ENCODE results near the gene ZAP70. TPM values are rescaled to one million over a fixed set of nuclear protein-coding genes. Genes with fewer than 3 reads are reported as not detected.

ZAP70 gene
- total and polyA plus RNA-seq, 2 of the 13 experiments (the other 11 are each of a cell fraction or from before 2014, with no cell fraction given) = 0.51 to 4.0 TPM

DNA sequence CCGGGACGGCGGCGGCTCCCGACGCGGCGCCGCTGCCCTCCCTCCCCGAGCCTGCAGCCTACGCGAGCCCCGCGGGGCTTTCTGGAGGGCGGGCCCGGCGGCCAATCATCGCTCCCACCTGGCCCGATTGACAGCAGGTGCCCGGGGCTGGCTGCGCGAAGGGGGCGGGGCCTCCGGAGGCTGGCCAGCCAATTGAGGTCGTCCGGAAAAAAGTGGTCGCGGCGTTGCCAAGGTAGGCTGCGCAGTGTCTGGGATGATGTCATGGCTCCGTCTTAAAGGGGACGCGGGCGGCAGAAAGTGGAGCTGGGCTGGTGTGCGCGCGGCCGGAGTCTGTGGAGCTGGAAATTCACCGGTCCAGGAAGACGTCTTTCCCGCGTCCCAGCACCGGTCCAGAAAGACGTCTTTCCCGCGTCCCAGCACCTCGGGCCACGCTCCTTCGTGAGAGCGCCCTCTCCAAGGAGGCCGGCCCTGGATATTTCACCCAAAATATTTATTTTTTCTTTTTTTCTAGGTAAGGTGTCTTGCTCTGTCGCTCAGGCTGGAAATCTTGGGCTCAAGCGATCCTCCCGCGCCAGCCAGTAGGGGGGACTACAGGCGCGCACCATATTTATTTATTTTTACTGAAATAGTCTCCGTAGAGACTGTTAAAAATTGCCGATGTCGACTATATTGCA lies 49.3 kb upstream of the ZAP70 start, which contains the start of gene ACTR1B (continued):
- no peak for TF ChIP-seq NFATC3 (CRISPR knock-in tag; IDR thresholded peaks at IDR 0.05)
- TF ChIP-seq ZNF776 (CRISPR knock-in tag; IDR thresholded peaks at IDR 0.05) = no peak; the same call in 1 of the 2 replicates
- no peak for TF ChIP-seq ZNF24 (IDR thresholded peaks at IDR 0.05)
- no peak for TF ChIP-seq NCOA5 (CRISPR knock-in tag; IDR thresholded peaks at IDR 0.05)
- peak; percentile 69; the same call in 1 of the 2 replicates for TF ChIP-seq NFKBIZ (CRISPR knock-in tag; IDR thresholded peaks at IDR 0.05)
- TF ChIP-seq, protein P1, sequence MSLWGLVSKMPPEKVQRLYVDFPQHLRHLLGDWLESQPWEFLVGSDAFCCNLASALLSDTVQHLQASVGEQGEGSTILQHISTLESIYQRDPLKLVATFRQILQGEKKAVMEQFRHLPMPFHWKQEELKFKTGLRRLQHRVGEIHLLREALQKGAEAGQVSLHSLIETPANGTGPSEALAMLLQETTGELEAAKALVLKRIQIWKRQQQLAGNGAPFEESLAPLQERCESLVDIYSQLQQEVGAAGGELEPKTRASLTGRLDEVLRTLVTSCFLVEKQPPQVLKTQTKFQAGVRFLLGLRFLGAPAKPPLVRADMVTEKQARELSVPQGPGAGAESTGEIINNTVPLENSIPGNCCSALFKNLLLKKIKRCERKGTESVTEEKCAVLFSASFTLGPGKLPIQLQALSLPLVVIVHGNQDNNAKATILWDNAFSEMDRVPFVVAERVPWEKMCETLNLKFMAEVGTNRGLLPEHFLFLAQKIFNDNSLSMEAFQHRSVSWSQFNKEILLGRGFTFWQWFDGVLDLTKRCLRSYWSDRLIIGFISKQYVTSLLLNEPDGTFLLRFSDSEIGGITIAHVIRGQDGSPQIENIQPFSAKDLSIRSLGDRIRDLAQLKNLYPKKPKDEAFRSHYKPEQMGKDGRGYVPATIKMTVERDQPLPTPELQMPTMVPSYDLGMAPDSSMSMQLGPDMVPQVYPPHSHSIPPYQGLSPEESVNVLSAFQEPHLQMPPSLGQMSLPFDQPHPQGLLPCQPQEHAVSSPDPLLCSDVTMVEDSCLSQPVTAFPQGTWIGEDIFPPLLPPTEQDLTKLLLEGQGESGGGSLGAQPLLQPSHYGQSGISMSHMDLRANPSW (CRISPR knock-in tag; IDR thresholded peaks at IDR 0.05; ENCODE audit: borderline replicate concordance) = 0 out of 2 replicates have a peak, but pooled peaks have one; percentile 46
- TF ChIP-seq PRMT3 (CRISPR knock-in tag; IDR thresholded peaks at IDR 0.05; ENCODE audit: borderline replicate concordance, low read depth) = no peak
- no peak for TF ChIP-seq ZFP1 (CRISPR knock-in tag; IDR thresholded peaks at IDR 0.05)
- no peak for TF ChIP-seq SRSF9 (IDR thresholded peaks at IDR 0.05; ENCODE audit: borderline replicate concordance, insufficient read depth, low read depth, low read length, poor library complexity, severe bottlenecking)
- TF ChIP-seq ZNF281 (CRISPR knock-in tag; IDR thresholded peaks at IDR 0.05; ENCODE audit: borderline replicate concordance) = no peak
- TF ChIP-seq ZBTB21 (CRISPR knock-in tag; IDR thresholded peaks at IDR 0.05) = peak; percentile 71
- TF ChIP-seq ZNF792 (CRISPR knock-in tag; IDR thresholded peaks at IDR 0.05) = 0 out of 2 replicates have a peak, but pooled peaks have one; percentile 29
- TF ChIP-seq ZNF83 (CRISPR knock-in tag; IDR thresholded peaks at IDR 0.05; ENCODE audit: borderline replicate concordance) = no peak
- no peak; the same call in 1 of the 2 replicates for TF ChIP-seq KDM5B (CRISPR knock-in tag; IDR thresholded peaks at IDR 0.05; ENCODE audit: borderline replicate concordance)
- TF ChIP-seq AGO1 (IDR thresholded peaks at IDR 0.05; ENCODE audit: low read depth, low read length, poor library complexity, severe bottlenecking) = no peak
- TF ChIP-seq, protein P2, sequence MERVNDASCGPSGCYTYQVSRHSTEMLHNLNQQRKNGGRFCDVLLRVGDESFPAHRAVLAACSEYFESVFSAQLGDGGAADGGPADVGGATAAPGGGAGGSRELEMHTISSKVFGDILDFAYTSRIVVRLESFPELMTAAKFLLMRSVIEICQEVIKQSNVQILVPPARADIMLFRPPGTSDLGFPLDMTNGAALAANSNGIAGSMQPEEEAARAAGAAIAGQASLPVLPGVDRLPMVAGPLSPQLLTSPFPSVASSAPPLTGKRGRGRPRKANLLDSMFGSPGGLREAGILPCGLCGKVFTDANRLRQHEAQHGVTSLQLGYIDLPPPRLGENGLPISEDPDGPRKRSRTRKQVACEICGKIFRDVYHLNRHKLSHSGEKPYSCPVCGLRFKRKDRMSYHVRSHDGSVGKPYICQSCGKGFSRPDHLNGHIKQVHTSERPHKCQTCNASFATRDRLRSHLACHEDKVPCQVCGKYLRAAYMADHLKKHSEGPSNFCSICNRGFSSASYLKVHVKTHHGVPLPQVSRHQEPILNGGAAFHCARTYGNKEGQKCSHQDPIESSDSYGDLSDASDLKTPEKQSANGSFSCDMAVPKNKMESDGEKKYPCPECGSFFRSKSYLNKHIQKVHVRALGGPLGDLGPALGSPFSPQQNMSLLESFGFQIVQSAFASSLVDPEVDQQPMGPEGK (CRISPR knock-in tag; IDR thresholded peaks at IDR 0.05) = no peak
- no peak for TF ChIP-seq IKZF1 (IDR thresholded peaks at IDR 0.05)
- TF ChIP-seq ETV6 (CRISPR knock-in tag; conservative IDR thresholded peaks at IDR 0.05) = 0 out of 2 replicates have a peak, but pooled peaks have one; percentile 79
- 0 out of 2 replicates have a peak, but pooled peaks have one; percentile 16 for TF ChIP-seq NCOA2 (CRISPR knock-in tag; IDR thresholded peaks at IDR 0.05)
- 0 out of 2 replicates have a peak, but pooled peaks have one; percentile 64 for TF ChIP-seq HES4 (CRISPR knock-in tag; IDR thresholded peaks at IDR 0.05; ENCODE audit: borderline replicate concordance)
- peak; percentile 78 for TF ChIP-seq DBP (CRISPR knock-in tag; IDR thresholded peaks at IDR 0.05; ENCODE audit: not compliant biosample characterization)
